ENCODE data around the gene LDLRAD3.

Gene LDLRAD3

DNA sequence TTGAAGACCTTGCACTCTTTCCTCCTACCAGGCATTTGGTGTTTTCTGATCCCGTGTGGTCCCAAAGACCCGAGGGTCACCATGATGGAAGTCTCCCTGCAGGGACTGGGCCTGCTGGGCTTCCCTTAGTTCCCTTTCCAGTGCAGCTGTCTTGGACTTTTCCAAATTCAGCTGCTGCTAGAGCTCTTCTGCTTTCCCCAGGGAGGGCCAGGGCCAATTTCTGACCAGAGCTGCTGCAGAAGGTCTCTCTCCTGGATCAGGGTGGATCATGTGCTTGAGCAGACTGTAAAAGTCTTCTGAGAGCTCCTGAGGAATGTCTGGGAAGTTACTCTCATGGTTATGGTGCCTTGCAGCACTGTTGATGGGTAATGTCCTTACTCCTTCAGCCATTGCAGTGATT, 23.2 kb downstream of the LDLRAD3 start:
- ATAC-seq = no peak
- TF ChIP-seq SNAI2 (CRISPR knock-in tag; IDR thresholded peaks at IDR 0.05) = no peak
- no peak for TF ChIP-seq ESRRG (CRISPR knock-in tag; IDR thresholded peaks at IDR 0.05)
- TF ChIP-seq TCF4 (CRISPR knock-in tag; IDR thresholded peaks at IDR 0.05; ENCODE audit: borderline replicate concordance) = no peak
- TF ChIP-seq ZNF565 (CRISPR knock-in tag; conservative IDR thresholded peaks at IDR 0.05; ENCODE audit: low read depth) = no peak
- TF ChIP-seq, protein P1, sequence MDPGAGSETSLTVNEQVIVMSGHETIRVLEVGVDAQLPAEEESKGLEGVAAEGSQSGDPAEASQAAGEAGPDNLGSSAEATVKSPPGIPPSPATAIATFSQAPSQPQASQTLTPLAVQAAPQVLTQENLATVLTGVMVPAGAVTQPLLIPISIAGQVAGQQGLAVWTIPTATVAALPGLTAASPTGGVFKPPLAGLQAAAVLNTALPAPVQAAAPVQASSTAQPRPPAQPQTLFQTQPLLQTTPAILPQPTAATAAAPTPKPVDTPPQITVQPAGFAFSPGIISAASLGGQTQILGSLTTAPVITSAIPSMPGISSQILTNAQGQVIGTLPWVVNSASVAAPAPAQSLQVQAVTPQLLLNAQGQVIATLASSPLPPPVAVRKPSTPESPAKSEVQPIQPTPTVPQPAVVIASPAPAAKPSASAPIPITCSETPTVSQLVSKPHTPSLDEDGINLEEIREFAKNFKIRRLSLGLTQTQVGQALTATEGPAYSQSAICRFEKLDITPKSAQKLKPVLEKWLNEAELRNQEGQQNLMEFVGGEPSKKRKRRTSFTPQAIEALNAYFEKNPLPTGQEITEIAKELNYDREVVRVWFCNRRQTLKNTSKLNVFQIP (CRISPR knock-in tag; IDR thresholded peaks at IDR 0.05; ENCODE audit: borderline replicate concordance, low read depth) = no peak
- TF ChIP-seq, protein P2, sequence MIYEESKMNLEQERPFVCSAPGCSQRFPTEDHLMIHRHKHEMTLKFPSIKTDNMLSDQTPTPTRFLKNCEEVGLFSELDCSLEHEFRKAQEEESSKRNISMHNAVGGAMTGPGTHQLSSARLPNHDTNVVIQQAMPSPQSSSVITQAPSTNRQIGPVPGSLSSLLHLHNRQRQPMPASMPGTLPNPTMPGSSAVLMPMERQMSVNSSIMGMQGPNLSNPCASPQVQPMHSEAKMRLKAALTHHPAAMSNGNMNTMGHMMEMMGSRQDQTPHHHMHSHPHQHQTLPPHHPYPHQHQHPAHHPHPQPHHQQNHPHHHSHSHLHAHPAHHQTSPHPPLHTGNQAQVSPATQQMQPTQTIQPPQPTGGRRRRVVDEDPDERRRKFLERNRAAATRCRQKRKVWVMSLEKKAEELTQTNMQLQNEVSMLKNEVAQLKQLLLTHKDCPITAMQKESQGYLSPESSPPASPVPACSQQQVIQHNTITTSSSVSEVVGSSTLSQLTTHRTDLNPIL (CRISPR knock-in tag; IDR thresholded peaks at IDR 0.05; ENCODE audit: low read depth) = no peak
- TF ChIP-seq ZNF70 (CRISPR knock-in tag; IDR thresholded peaks at IDR 0.05) = no peak
- TF ChIP-seq RARB (CRISPR knock-in tag; IDR thresholded peaks at IDR 0.05) = no peak
- TF ChIP-seq ISL1 (CRISPR knock-in tag; IDR thresholded peaks at IDR 0.05) = no peak

DNA sequence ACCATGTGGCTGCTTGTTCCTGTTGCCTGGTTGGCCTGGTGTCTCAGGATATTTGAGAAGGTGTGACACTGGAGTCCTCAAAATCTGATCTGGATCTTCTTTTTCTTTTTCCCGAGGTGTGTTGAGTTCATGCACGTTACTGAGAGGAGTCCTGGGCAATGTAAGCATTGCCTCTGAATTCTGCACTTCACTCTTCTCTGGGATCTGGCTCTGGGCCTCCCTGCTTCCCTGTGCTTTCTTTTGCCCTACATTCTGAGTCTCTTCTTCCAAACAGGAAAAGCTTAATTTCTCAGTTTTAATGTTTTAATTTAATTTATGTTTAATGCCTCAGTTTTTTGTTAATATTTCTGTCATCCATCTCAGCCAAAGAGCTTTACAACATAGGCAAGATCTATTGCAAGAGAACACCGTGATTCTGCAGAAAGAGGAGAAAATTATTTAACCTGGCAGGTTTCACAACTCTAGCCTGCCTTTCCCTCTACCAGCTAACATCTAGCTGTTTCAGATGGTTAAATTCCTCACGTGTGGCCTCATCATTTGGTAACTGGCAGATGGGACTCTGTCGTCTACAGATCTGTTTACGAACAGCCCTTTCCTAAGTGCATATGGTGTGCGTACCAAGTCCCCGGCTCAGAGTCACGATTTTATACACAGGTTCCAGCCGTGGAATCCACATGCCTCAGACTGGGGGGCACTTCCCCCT, 24.7 kb downstream of the LDLRAD3 start:
- ATAC-seq = no peak
- no peak for TF ChIP-seq ZNF565 (CRISPR knock-in tag; conservative IDR thresholded peaks at IDR 0.05; ENCODE audit: low read depth)
- TF ChIP-seq, protein P3, sequence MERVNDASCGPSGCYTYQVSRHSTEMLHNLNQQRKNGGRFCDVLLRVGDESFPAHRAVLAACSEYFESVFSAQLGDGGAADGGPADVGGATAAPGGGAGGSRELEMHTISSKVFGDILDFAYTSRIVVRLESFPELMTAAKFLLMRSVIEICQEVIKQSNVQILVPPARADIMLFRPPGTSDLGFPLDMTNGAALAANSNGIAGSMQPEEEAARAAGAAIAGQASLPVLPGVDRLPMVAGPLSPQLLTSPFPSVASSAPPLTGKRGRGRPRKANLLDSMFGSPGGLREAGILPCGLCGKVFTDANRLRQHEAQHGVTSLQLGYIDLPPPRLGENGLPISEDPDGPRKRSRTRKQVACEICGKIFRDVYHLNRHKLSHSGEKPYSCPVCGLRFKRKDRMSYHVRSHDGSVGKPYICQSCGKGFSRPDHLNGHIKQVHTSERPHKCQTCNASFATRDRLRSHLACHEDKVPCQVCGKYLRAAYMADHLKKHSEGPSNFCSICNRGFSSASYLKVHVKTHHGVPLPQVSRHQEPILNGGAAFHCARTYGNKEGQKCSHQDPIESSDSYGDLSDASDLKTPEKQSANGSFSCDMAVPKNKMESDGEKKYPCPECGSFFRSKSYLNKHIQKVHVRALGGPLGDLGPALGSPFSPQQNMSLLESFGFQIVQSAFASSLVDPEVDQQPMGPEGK (CRISPR knock-in tag; IDR thresholded peaks at IDR 0.05; ENCODE audit: borderline replicate concordance) = no peak
- no peak for TF ChIP-seq TOX (CRISPR knock-in tag; IDR thresholded peaks at IDR 0.05; ENCODE audit: borderline replicate concordance)
- TF ChIP-seq TCF4 (CRISPR knock-in tag; IDR thresholded peaks at IDR 0.05; ENCODE audit: borderline replicate concordance) = no peak

DNA sequence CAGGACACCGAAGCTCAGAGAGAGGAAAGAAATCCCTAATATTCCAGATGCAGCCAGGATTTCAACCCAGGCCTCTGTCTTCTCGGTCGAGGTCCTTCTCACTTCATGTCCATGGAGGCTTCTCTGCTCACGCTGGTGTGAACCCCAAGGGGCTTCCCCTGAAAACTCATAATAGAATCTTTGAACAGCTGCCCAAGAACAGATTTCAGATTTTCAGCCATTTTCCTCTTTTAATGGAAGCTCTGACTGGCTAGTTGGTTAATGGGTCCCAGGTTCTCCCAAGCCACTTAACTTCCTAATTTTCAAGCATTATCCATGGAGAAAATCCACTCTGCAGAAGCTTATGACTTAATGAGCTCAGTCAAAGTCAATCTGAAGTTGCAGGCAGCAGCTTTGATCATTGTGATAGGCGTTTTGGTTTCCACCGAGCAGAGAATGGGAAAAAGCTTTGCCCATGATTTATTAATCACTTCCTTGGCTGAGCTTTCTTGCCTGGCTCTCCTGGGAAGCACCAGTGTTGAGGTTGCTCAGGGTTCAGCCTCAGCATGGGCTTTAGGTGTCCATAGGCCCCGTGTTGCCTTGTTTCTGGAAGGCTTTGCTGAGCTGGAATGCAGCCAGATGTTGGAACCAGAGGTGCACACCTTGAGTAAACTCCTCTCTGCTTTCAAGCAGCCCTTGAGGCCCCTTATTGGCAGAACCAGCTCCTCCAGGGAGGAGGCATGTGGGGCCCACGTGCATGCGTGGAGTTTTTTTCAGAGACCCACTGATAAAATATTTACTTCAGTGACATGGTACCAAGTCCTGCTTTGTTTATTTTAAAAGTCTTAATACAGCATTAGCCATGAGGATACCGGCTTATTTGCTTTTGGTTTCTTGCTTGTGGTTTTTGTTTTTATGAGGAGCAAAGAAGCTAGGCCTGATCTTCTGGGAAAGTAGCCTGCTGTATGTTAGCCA, 25.5 kb downstream of the LDLRAD3 start:
- ATAC-seq = no peak
- TF ChIP-seq ZNF70 (CRISPR knock-in tag; IDR thresholded peaks at IDR 0.05) (no peak), OSR1 (CRISPR knock-in tag; IDR thresholded peaks at IDR 0.05) (no peak), ARNTL (CRISPR knock-in tag; IDR thresholded peaks at IDR 0.05; ENCODE audit: borderline replicate concordance, low read depth) (no peak), ISL1 (CRISPR knock-in tag; IDR thresholded peaks at IDR 0.05) (no peak), SNAI2 (CRISPR knock-in tag; IDR thresholded peaks at IDR 0.05) (no peak), ZFP3 (CRISPR knock-in tag; IDR thresholded peaks at IDR 0.05) (no peak), GLIS3 (CRISPR knock-in tag; IDR thresholded peaks at IDR 0.05) (no peak)
- TF ChIP-seq, protein P2 (CRISPR knock-in tag; IDR thresholded peaks at IDR 0.05; ENCODE audit: low read depth) = no peak
- TF ChIP-seq, protein P4, sequence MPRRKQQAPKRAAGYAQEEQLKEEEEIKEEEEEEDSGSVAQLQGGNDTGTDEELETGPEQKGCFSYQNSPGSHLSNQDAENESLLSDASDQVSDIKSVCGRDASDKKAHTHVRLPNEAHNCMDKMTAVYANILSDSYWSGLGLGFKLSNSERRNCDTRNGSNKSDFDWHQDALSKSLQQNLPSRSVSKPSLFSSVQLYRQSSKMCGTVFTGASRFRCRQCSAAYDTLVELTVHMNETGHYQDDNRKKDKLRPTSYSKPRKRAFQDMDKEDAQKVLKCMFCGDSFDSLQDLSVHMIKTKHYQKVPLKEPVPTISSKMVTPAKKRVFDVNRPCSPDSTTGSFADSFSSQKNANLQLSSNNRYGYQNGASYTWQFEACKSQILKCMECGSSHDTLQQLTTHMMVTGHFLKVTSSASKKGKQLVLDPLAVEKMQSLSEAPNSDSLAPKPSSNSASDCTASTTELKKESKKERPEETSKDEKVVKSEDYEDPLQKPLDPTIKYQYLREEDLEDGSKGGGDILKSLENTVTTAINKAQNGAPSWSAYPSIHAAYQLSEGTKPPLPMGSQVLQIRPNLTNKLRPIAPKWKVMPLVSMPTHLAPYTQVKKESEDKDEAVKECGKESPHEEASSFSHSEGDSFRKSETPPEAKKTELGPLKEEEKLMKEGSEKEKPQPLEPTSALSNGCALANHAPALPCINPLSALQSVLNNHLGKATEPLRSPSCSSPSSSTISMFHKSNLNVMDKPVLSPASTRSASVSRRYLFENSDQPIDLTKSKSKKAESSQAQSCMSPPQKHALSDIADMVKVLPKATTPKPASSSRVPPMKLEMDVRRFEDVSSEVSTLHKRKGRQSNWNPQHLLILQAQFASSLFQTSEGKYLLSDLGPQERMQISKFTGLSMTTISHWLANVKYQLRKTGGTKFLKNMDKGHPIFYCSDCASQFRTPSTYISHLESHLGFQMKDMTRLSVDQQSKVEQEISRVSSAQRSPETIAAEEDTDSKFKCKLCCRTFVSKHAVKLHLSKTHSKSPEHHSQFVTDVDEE (CRISPR knock-in tag; IDR thresholded peaks at IDR 0.05) = no peak
- TF ChIP-seq, protein P3 (CRISPR knock-in tag; IDR thresholded peaks at IDR 0.05; ENCODE audit: borderline replicate concordance) = no peak
- TF ChIP-seq, protein P5, sequence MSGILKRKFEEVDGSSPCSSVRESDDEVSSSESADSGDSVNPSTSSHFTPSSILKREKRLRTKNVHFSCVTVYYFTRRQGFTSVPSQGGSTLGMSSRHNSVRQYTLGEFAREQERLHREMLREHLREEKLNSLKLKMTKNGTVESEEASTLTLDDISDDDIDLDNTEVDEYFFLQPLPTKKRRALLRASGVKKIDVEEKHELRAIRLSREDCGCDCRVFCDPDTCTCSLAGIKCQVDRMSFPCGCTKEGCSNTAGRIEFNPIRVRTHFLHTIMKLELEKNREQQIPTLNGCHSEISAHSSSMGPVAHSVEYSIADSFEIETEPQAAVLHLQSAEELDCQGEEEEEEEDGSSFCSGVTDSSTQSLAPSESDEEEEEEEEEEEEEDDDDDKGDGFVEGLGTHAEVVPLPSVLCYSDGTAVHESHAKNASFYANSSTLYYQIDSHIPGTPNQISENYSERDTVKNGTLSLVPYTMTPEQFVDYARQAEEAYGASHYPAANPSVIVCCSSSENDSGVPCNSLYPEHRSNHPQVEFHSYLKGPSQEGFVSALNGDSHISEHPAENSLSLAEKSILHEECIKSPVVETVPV (CRISPR knock-in tag; IDR thresholded peaks at IDR 0.05) = no peak
- TF ChIP-seq, protein P1 (CRISPR knock-in tag; IDR thresholded peaks at IDR 0.05; ENCODE audit: borderline replicate concordance, low read depth) = no peak

Measured in SK-N-SH treated with all-trans-retinoic acid at 6 μM for 48 hours (cell line).